ENCODE data around the gene CREBZF. TPM values are rescaled to one million over a fixed set of nuclear protein-coding genes. Genes with fewer than 3 reads are reported as not detected.
A peak's percentile ranks its signal among the peaks of the same experiment; 100 is the strongest.
"Not testable (repeated sequence)": the region's sequence is repeated elsewhere in the genome, so short reads cannot be mapped to it uniquely, and the experiment has no call there.

Gene CREBZF
- total RNA-seq, 3 donors from 2014 or later = 37.6 to 45.6 (median 40.7) TPM

DNA sequence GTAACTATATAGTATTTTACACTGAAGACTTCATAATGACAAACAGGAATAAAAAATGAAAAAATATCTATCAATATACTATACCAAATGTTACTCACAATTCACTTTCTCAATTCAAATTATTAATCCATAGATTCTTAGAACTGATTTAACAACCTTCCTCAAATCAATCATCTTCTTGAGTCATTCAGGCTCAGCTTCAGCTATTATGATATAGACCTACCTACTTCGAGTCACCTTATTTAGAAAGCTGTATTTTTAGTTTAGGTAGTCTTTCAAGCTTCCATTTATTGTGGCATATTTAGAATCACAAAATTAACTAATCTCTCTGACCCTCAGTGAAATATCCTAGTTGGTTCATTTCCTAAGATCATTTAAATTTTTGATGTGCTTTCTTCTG is 8.2 kb downstream of the CREBZF start:
- intact Hi-C loops (cut with DNase I, micrococcal nuclease) = no loop called here
- no peak for DNase-seq
- Histone ChIP-seq H3K4me3 (no peak overlapping the region), H3K9me3 (no peaks in the 10 kb centered on the region), H3K4me1 (ENCODE audit: low read depth) (peaks cover 25% of the 10 kb centered on the region), H3K36me3 (ENCODE audit: low read depth) (no peaks in the 10 kb centered on the region)
- no peak for ATAC-seq
- TF ChIP-seq, protein P1, sequence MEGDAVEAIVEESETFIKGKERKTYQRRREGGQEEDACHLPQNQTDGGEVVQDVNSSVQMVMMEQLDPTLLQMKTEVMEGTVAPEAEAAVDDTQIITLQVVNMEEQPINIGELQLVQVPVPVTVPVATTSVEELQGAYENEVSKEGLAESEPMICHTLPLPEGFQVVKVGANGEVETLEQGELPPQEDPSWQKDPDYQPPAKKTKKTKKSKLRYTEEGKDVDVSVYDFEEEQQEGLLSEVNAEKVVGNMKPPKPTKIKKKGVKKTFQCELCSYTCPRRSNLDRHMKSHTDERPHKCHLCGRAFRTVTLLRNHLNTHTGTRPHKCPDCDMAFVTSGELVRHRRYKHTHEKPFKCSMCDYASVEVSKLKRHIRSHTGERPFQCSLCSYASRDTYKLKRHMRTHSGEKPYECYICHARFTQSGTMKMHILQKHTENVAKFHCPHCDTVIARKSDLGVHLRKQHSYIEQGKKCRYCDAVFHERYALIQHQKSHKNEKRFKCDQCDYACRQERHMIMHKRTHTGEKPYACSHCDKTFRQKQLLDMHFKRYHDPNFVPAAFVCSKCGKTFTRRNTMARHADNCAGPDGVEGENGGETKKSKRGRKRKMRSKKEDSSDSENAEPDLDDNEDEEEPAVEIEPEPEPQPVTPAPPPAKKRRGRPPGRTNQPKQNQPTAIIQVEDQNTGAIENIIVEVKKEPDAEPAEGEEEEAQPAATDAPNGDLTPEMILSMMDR (IDR thresholded peaks at IDR 0.05) = no peak

DNA sequence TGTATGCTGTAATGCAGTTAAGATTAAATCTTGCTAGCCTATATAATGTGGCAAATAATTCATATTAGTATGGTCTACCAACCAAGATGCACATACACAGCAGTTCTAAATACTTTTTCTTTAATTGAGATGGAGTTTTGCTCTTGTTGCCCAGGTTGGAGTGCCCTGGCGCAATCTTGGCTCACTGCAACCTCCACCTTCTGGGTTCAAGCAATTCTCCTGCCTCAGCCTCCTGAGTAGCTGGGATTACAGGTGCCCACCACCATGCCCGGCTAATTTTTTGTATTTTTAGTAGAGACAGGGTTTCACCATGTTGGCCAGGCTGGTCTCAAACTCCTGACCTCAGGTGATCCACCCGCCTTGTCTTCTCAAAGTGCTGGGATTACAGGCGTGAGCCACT is 10.6 kb downstream of the CREBZF start:
- H3K4me3 ChIP-seq; H3K36me3 ChIP-seq (ENCODE audit: low read depth); H3K9me3 ChIP-seq; H3K4me1 ChIP-seq (ENCODE audit: low read depth); ATAC-seq; DNase-seq; intact Hi-C loops (cut with DNase I, micrococcal nuclease): not testable (repeated sequence)

DNA sequence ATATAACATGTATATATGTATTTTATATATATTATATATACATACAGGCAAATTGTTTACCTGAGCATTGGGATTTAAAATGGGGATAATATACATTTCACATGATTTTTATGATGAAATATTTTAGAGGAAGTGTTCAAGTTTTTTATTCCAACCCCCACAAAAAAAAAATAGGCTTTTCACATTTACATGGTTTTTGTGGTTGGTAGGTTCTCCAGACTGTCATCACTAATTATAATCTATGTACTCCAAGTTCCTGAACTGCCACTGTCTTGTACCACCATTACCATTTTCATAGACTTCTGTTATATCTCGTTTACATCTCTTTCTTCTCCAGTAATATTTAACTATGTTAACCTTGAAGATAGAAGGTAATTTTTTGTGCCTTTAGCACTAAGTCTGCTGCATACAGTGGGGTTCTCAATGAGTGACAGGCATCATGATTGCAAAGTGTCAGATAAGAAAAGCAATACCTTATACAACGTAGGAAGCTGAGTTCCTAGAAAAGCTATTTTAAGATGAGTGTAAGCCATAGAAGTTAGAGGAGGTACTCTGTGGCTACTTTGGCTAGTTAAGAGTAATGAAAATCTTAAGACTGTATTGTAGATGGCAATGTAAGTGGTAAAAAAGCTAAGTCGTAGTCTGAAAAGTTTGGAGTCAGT is 12.0 kb downstream of the CREBZF start:
- no peak for ATAC-seq
- DNase-seq = no peak
- H3K9me3 ChIP-seq = no peaks in the 10 kb centered on the region
- H3K4me1 ChIP-seq (ENCODE audit: low read depth) = peaks cover 11% of the 10 kb centered on the region
- no peaks in the 10 kb centered on the region for H3K36me3 ChIP-seq (ENCODE audit: low read depth)
- TF ChIP-seq, protein P1 (IDR thresholded peaks at IDR 0.05) = no peak
- intact Hi-C loops (cut with DNase I, micrococcal nuclease) = no loop called here
- H3K4me3 ChIP-seq = no peak overlapping the region

DNA sequence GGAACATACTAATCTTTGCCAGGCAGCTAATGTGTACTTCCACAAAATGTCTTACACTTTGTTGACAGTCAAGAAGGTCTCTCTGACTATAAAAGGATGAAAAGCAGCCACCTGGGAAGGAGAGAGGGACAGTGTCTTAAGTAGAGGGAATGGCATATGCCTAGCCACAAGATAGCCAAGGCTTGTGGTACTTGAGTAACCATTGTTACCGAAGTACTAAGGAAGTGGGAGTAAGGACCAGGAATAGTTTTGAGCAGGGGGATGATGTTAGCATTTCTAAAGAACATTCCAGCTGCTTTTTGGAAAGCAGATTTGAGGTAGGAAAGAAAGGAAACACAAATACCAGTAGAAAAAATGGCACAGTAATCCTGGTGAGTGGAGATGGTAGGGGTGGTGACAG is 13.8 kb downstream of the CREBZF start:
- H3K4me1 ChIP-seq (ENCODE audit: low read depth) = peaks cover 17% of the 10 kb centered on the region
- DNase-seq = no peak
- H3K9me3 ChIP-seq = no peaks in the 10 kb centered on the region
- ATAC-seq = no peak
- H3K36me3 ChIP-seq (ENCODE audit: low read depth) = no peaks in the 10 kb centered on the region
- TF ChIP-seq, protein P1 (IDR thresholded peaks at IDR 0.05) = no peak
- intact Hi-C loops (cut with DNase I, micrococcal nuclease) = no loop called here
- H3K4me3 ChIP-seq = no peak overlapping the region

DNA sequence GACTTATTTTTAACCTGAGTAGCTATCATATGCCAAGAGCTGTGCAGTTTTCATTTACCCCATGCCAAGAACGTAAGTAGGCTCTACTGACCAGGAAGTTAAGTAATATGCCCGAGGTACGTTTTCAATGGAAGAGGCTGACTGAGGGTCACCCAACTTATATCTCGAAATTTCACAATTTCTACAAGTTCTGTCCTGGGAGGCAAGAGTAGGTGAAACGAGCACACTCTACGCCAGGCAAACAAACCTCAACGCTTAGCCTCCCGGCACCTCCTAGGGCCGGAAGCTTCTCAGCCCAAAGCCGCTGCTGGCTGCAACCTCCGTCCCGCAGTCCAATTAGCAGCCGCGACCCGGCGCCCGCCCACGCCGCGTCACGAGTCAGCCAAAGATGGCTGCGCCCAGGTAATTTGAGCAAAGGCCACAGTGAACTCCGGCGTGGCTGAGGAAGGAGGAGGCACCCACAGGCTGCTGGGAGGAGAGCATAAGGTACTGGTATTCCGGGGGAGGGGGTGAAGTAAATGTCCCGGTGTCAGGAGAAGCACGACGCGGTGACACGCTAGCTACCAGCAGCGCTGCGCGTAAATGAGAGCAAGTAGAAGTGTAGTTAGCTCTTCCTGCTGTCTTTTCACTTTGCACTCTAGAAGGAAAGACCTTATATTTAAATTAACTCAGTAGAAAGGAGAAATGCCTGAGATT is 17.2 kb downstream of the CREBZF start, which contains the start of gene TMEM126A:
TSS of gene TMEM126A (plus strand) at position 364 of the 696 bp plus-strand sequence. CDS start 2,289 bp downstream, outside the sequence.
- intact Hi-C loops (cut with DNase I, micrococcal nuclease) = no loop called here
- H3K4me1 ChIP-seq (ENCODE audit: low read depth) = peaks cover 17% of the 10 kb centered on the region
- H3K9me3 ChIP-seq = no peaks in the 10 kb centered on the region
- H3K36me3 ChIP-seq (ENCODE audit: low read depth) = no peaks in the 10 kb centered on the region
- TF ChIP-seq, protein P1 (IDR thresholded peaks at IDR 0.05) = no peak
- peak; percentile 99 for ATAC-seq
- H3K4me3 ChIP-seq = peak within 1 kb of the TSS; percentile 29
- DNase-seq = peak; percentile 94 to 95 (median 95)

DNA sequence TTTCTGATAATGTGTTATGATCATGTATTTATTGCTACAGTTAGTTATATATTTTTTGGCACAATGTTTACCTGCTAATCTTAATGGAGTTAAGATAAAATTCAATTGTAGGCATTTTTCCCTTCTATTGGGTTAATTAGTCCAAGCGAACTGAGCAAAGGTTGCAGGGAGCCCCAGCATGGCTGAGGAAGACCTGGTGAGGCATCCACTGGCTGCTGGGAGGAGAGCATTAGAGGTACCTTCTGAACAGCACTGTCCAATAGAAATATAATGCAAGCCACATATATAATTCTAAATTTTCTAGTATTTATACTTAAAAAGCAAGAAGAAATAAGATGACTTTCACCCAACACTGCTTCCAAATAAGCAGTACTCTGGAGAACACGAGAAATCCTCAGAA is 17.9 kb downstream of the CREBZF start:
- Histone ChIP-seq H3K9me3 (no peaks in the 10 kb centered on the region), H3K36me3 (ENCODE audit: low read depth) (no peaks in the 10 kb centered on the region), H3K4me3 (peak overlapping the region; percentile 29), H3K4me1 (ENCODE audit: low read depth) (peaks cover 17% of the 10 kb centered on the region)
- peak; percentile 5 for ATAC-seq
- no peak for DNase-seq
- intact Hi-C loops (cut with DNase I, micrococcal nuclease) = no loop called here
- TF ChIP-seq, protein P1 (IDR thresholded peaks at IDR 0.05) = no peak
